ENCODE results near the gene CPNE4.

The CPNE4 gene

DNA sequence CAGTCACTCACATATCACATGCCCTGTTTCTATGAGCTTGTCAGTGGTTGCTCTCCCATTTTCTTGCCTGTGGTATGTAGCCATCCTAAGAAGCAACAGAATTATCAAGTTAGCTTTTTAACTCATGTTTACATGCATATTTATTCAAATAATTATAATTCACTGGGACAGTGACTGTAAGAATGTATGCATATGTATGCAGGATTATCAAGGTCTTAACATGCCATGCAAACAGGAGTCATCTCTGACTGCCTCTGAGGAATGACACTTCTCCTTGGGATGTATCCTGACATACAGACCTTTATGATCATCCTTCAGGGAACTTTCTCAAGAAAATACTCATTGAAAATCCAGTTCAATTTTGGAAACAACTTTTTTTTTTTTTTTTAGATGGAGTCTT, 240.9 kb downstream of the CPNE4 start:
- TF ChIP-seq ZFX (IDR thresholded peaks at IDR 0.05): no peak
- TF ChIP-seq, protein P1, sequence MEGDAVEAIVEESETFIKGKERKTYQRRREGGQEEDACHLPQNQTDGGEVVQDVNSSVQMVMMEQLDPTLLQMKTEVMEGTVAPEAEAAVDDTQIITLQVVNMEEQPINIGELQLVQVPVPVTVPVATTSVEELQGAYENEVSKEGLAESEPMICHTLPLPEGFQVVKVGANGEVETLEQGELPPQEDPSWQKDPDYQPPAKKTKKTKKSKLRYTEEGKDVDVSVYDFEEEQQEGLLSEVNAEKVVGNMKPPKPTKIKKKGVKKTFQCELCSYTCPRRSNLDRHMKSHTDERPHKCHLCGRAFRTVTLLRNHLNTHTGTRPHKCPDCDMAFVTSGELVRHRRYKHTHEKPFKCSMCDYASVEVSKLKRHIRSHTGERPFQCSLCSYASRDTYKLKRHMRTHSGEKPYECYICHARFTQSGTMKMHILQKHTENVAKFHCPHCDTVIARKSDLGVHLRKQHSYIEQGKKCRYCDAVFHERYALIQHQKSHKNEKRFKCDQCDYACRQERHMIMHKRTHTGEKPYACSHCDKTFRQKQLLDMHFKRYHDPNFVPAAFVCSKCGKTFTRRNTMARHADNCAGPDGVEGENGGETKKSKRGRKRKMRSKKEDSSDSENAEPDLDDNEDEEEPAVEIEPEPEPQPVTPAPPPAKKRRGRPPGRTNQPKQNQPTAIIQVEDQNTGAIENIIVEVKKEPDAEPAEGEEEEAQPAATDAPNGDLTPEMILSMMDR (conservative IDR thresholded peaks at IDR 0.05): no peak

DNA sequence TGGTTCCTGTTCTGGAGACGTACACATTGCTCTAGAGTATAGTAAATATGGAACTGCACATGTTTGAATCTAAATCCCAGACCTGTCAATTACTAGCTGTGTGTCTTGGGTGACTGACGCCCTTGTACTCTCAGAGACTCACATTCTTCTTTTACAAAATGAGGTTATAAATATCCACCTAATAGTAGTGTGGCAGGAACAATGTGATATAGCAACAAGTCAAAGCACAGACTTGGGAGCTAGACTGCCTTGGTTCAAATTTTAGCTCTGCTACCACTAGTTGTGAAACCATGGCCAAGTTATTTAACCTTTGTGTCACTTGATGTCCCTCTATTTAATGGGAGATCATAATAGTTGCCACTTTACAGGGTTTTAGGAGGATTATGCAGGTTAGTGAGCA, 245.6 kb downstream of the CPNE4 start:
- no peak for TF ChIP-seq ZFX (IDR thresholded peaks at IDR 0.05)
- TF ChIP-seq, protein P1 (conservative IDR thresholded peaks at IDR 0.05): no peak
- H3K27ac ChIP-seq: no peak overlapping the region

More for the DNA sequence above, 240.9 kb downstream of the CPNE4 start:
- H3K27ac ChIP-seq: no peak overlapping the region

DNA sequence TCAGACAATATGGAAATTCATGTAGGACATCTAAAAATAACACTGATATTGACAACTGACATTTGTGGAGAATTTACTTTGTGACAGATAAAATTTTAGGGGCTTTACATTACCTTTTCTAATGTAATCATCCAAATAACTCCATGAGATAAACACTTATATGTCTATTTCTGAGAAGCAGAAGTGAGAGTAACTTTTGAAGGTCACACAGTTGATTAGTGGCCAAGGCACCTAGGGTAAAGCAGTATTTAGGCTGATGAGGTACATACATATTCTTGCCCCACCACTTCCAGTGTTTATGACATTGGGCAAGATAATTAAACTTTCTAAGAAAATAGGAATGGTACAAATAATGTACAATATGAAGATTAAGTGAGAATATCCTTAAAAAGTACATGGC, 248.4 kb downstream of the CPNE4 start:
- TF ChIP-seq ZFX (IDR thresholded peaks at IDR 0.05): no peak
- TF ChIP-seq, protein P1 (conservative IDR thresholded peaks at IDR 0.05): no peak
- no peak overlapping the region for H3K27ac ChIP-seq

DNA sequence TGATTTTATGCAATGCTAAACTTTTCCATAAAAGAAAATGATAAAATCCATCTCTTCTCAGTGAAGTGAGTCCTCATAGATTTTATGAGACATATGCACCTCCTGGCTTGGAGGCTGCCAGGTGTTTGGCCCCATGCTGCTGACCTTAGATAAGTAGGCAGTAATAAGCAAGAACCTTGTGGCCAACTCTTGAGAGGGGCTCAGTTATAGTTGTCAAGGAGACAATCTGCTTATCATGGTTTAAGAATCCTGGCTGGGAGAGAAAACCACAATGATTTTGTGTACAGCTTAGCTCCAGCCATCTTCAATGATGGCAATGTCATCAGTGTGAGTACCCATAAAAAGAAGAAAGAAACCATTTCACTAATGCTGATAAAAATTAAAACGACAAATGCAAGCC, 252.1 kb downstream of the CPNE4 start:
- H3K27ac ChIP-seq: no peak overlapping the region
- no peak for TF ChIP-seq ZFX (IDR thresholded peaks at IDR 0.05)
- TF ChIP-seq, protein P1 (conservative IDR thresholded peaks at IDR 0.05): no peak

DNA sequence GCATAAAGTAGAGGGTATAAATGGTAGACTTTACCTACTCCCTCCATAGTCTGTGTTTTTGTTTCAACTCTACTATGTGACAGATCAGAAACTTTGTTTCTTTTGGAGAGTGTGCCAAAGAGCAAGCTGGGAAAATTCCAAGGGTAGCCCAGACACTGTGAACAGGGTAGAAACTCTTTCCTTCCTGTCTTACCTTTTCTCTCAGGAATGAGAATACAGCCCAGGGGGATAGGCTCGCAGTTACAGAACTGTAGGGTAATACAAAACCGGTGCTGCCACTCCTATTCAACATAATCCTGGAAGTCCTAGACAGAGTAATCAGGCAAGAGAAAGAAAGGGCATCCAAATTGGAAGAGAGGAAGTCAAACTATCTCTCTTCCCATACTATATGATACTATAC, 256.3 kb downstream of the CPNE4 start:
- no peak overlapping the region for H3K27ac ChIP-seq
- TF ChIP-seq, protein P1 (conservative IDR thresholded peaks at IDR 0.05): no peak
- TF ChIP-seq ZFX (IDR thresholded peaks at IDR 0.05): no peak

DNA sequence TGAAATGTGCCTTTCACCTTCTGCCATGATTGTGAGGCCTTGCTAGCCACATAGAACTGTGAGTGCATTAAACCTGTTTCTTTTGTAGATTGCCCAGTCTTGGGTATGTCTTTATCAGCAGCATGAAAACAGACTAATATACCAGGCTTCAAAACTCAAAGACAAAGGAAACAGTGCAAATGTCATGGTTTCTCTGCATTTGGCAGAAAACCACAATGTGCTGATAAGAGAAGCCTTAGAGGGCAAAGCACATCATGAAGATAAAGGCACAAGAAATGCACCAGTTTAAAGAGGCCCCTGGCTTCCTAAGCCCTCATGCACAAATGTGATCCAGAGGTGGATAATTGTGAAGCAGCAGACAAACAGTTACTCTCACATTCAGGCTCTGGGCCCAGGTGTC, 259.2 kb downstream of the CPNE4 start:
- TF ChIP-seq ZFX (IDR thresholded peaks at IDR 0.05): no peak
- TF ChIP-seq, protein P1 (conservative IDR thresholded peaks at IDR 0.05): no peak

DNA sequence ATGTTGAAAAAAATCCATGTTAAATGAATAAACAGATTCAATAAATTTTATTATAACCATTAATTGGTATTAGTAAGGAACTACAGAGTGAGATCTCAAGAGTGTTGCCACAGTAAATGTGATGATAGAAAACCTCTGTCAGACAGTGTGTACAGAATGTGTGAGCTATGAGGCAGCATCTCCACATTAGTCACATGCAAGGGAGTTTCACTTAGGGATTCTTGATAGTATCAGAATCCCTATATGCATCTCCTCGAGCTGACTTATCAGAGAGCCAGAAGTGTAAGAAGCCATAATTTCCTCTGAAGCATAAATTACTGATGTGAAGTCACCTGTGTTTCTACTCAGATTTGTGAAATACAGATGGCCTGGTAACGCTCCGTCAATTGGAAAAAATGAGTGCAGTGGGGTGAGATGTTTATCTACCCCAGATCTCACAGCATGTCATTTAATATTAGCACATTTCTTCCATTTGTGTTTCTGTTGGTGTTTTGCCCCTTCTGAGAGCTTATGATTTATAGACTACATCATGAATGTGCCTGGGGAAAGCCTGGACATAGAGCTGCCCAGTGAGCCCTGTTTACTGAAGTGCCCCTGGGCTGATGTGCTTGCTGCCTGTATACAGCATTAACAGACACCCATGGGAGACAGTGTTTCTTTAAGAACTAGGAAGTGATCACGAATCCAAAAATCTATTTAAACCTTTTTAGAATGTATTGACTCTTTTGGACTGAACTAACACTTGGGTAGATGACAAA, 262.4 kb downstream of the CPNE4 start:
- TF ChIP-seq, protein P1 (conservative IDR thresholded peaks at IDR 0.05): no peak
- no peak for TF ChIP-seq ZFX (IDR thresholded peaks at IDR 0.05)
- no peak overlapping the region for H3K27ac ChIP-seq

More for the DNA sequence above, 259.2 kb downstream of the CPNE4 start:
- H3K27ac ChIP-seq: no peak overlapping the region
